Uterus (tissue), 2 donors: Measurements from ENCODE around the gene CIAO2B.

Experiments
- CTCF ChIP-seq, 4 experiments: fragments of 200-600 bp in 2 of 4; fragments of 450-650 bp in 2 of 4; sonication (generic) in 2 of 4; IDR thresholded peaks; one replicate each; pipeline ENCODE4 v1.5.1; 2016 to 2019; ENCODE audit warnings: antibody characterized with exemption in 4 of 4, mild to moderate bottlenecking in 2 of 4, moderate library complexity in 1 of 4
- POLR2A ChIP-seq, 2 donors: fragments of 450-650 bp; IDR thresholded peaks; one replicate each; pipeline ENCODE4 v1.6.1; 2016; ENCODE audit warnings: antibody characterized with exemption in 2 of 2, mild to moderate bottlenecking in 1 of 2, moderate library complexity in 1 of 2

GRCh38 chr16:66915041-66915440, 19.2 kb downstream of the CIAO2B start:
- TF ChIP-seq CTCF (IDR thresholded peaks at IDR 0.05) (no peak), POLR2A (IDR thresholded peaks at IDR 0.05) (no peak)
